NB4 (cell line): ENCODE data around the gene PRKAG1.

Experiments used
- CTCF ChIP-seq: IDR thresholded peaks from one replicate; pipeline ENCODE4 v1.5.1; 2012; ENCODE audit warnings: low read depth, low read length
- MAX ChIP-seq: IDR thresholded peaks from 2 replicates; pipeline ENCODE4 v1.6.1; 2011; ENCODE audit warnings: low read depth, low read length
- POLR2A ChIP-seq: IDR thresholded peaks from 2 replicates; pipeline ENCODE4 v1.6.1; 2011; ENCODE audit warnings: mild to moderate bottlenecking; ENCODE audit not compliant: insufficient read length; ENCODE audit errors: extremely low read depth

GRCh38 chr12:48994224-48995085, 24.1 kb downstream of the PRKAG1 start:
- no peak for TF ChIP-seq CTCF
- no peak for TF ChIP-seq MAX
- TF ChIP-seq POLR2A = no peak
